Neural cell (in vitro differentiated cells): ENCODE measurements around the gene IL19. TPM values are rescaled to one million over a fixed set of nuclear protein-coding genes. Genes with fewer than 3 reads are reported as not detected.

Experiments used
- H2AFZ ChIP-seq: fragments of 200-600, 300-800 bp; sonication (generic), shearing (Covaris generic); 2 replicates; pipeline ENCODE4 v1.6.0; 2014; ENCODE audit warnings: low read depth, mild to moderate bottlenecking, antibody characterized with exemption, low read length, moderate library complexity
- H3F3A ChIP-seq: fragments of 200-600 bp; shearing (Covaris generic); 2 replicates; pipeline ENCODE4 v1.6.1; 2016; ENCODE audit warnings: mild to moderate bottlenecking, moderate library complexity, mixed read lengths, antibody characterized with exemption, low read length; ENCODE audit not compliant: insufficient read depth, poor library complexity, severe bottlenecking
- H3K27ac ChIP-seq: fragments of 200-600, 300-800 bp; sonication (generic), shearing (Covaris generic); 2 replicates; pipeline ENCODE4 v1.5.1; 2014; ENCODE audit warnings: mild to moderate bottlenecking, low read length, moderate library complexity
- H3K27me3 ChIP-seq: fragments of 300-800, 200-600 bp; sonication (generic), shearing (Covaris generic); 2 replicates; pipeline ENCODE4 v1.6.0; 2014; ENCODE audit warnings: mild to moderate bottlenecking, low read depth, low read length, moderate library complexity; ENCODE audit not compliant: insufficient read depth
- H3K36me3 ChIP-seq: fragments of 300-800, 200-600 bp; sonication (generic), shearing (Covaris generic); 2 replicates; pipeline ENCODE4 v1.5.1; 2014; ENCODE audit warnings: mild to moderate bottlenecking, antibody characterized with exemption, low read length, moderate library complexity; ENCODE audit not compliant: insufficient read depth
- H3K4me2 ChIP-seq: fragments of 300-800, 200-600 bp; sonication (generic), shearing (Covaris generic); 2 replicates; pipeline ENCODE4 v1.6.0; 2014; ENCODE audit warnings: mild to moderate bottlenecking, low read length
- H3K4me3 ChIP-seq: fragments of 300-800, 200-600 bp; sonication (generic), shearing (Covaris generic); 2 replicates; pipeline ENCODE4 v1.5.1; 2014; ENCODE audit warnings: mild to moderate bottlenecking, low read length, moderate library complexity
- H3K79me2 ChIP-seq: fragments of 200-600 bp; shearing (Covaris generic); replicated peaks from 2 replicates; pipeline ENCODE4 v1.6.0; 2014; ENCODE audit warnings: mild to moderate bottlenecking, low read length, moderate library complexity; ENCODE audit not compliant: insufficient read depth
- H3K9ac ChIP-seq: fragments of 300-800, 200-600 bp; sonication (generic), shearing (Covaris generic); 2 replicates; pipeline ENCODE4 v1.6.1; 2016; ENCODE audit warnings: mild to moderate bottlenecking, low read length, mixed read lengths
- H3K9me2 ChIP-seq: fragments of 200-600 bp; shearing (Covaris generic); 2 replicates; pipeline ENCODE4 v1.6.1; 2016; ENCODE audit warnings: mild to moderate bottlenecking, low read length, mixed read lengths; ENCODE audit not compliant: insufficient read depth
- H3K9me3 ChIP-seq: fragments of 200-600, 300-800 bp; sonication (generic), shearing (Covaris generic); 2 replicates; pipeline ENCODE4 v1.6.1; 2016; ENCODE audit warnings: mild to moderate bottlenecking, mixed run types, low read length, moderate library complexity, mixed read lengths
- H4K20me1 ChIP-seq: fragments of 200-600 bp; shearing (Covaris generic); 2 replicates; pipeline ENCODE4 v1.6.1; 2016; ENCODE audit warnings: mild to moderate bottlenecking, mixed run types; ENCODE audit not compliant: insufficient read depth
- CTCF ChIP-seq: fragments of 450-650 bp; IDR thresholded peaks from 2 replicates; pipeline ENCODE4 v1.5.1; 2014; ENCODE audit warnings: antibody characterized with exemption, mild to moderate bottlenecking, moderate library complexity; ENCODE audit not compliant: poor library complexity, severe bottlenecking
- EZH2 ChIP-seq: fragments of 200-600, 300-800 bp; shearing (Covaris generic), sonication (generic); IDR thresholded peaks from 2 replicates; pipeline ENCODE4 v1.6.1; 2014; ENCODE audit warnings: antibody characterized with exemption, low read length, borderline replicate concordance, mild to moderate bottlenecking; ENCODE audit not compliant: insufficient read depth, poor library complexity, severe bottlenecking
- MXI1 ChIP-seq: fragments of 450-650 bp; conservative IDR thresholded peaks from 2 replicates; pipeline ENCODE4 v1.6.1; 2014; ENCODE audit warnings: antibody characterized with exemption, mild to moderate bottlenecking; ENCODE audit not compliant: poor library complexity, severe bottlenecking
- POLR2AphosphoS5 ChIP-seq: IDR thresholded peaks from 2 replicates; pipeline ENCODE4 v1.6.1; 2012
- RAD21 ChIP-seq: fragments of 450-650 bp; conservative IDR thresholded peaks from 2 replicates; pipeline ENCODE4 v1.6.1; 2014; ENCODE audit warnings: antibody characterized with exemption, mild to moderate bottlenecking, moderate library complexity
- REST ChIP-seq: IDR thresholded peaks from 2 replicates; pipeline ENCODE4 v1.6.1; 2012; ENCODE audit warnings: borderline replicate concordance
- SMC3 ChIP-seq: fragments of 450-650 bp; conservative IDR thresholded peaks from 2 replicates; pipeline ENCODE4 v1.6.1; 2014; ENCODE audit warnings: antibody characterized with exemption, mild to moderate bottlenecking, moderate library complexity; ENCODE audit not compliant: poor library complexity
- TAF1 ChIP-seq: IDR thresholded peaks from 2 replicates; pipeline ENCODE4 v1.6.1; 2012; ENCODE audit warnings: low read depth
- polyA plus RNA-seq: library from polyadenylated mRNA; depleted of rRNA; stranded (reverse); fragments of >200 nt; gene quantifications from 2 replicates; pipeline ENCODE4 v1.2.3, GENCODE V29; 2014

IL19 gene
- polyA plus RNA-seq, 1 donor from 2014 or later: not detected

- H3K27me3 ChIP-seq: no peaks in the 10 kb centered on the region
- H3K79me2 ChIP-seq: peaks cover 4% of the 10 kb centered on the region
- no peaks in the 10 kb centered on the region for H4K20me1 ChIP-seq
- H3K4me3 ChIP-seq: no peak overlapping the region
- no peak for TF ChIP-seq TAF1
- no peak for TF ChIP-seq REST
- no peak for TF ChIP-seq SMC3
- no peak for TF ChIP-seq CTCF
- TF ChIP-seq POLR2AphosphoS5: no peak
- no peak overlapping the region for H3K9ac ChIP-seq
- H3K9me2 ChIP-seq: no peaks in the 10 kb centered on the region
- no peaks in the 10 kb centered on the region for H3K36me3 ChIP-seq
- no peak overlapping the region for H2AFZ ChIP-seq
- no peak overlapping the region for H3K27ac ChIP-seq
- H3K9me3 ChIP-seq: no peaks in the 10 kb centered on the region
- H3F3A ChIP-seq: no peaks in the 10 kb centered on the region
- H3K4me2 ChIP-seq: no peak overlapping the region
These were observed 42.4 kb upstream of the IL19 start for GRCh38 chr1:206727981-206728696.

GRCh38 chr1:206728697-206728987, 41.9 kb upstream of the IL19 start:
- H3K9me3 ChIP-seq: no peaks in the 10 kb centered on the region
- no peaks in the 10 kb centered on the region for H3K27me3 ChIP-seq
- H3K9ac ChIP-seq: no peak overlapping the region
- no peak for TF ChIP-seq POLR2AphosphoS5
- no peak for TF ChIP-seq CTCF
- TF ChIP-seq RAD21: no peak
- peaks cover 4% of the 10 kb centered on the region for H3K79me2 ChIP-seq
- H4K20me1 ChIP-seq: no peaks in the 10 kb centered on the region
- H3K36me3 ChIP-seq: no peaks in the 10 kb centered on the region
- no peaks in the 10 kb centered on the region for H3K9me2 ChIP-seq
- no peaks in the 10 kb centered on the region for H3F3A ChIP-seq
- H3K4me3 ChIP-seq: no peak overlapping the region
- no peak overlapping the region for H3K27ac ChIP-seq
- no peak overlapping the region for H2AFZ ChIP-seq
- no peak overlapping the region for H3K4me2 ChIP-seq

GRCh38 chr1:206729050-206729449, 41.5 kb upstream of the IL19 start:
- Histone ChIP-seq H4K20me1 (no peaks in the 10 kb centered on the region), H3K4me2 (no peak overlapping the region)
- TF ChIP-seq REST (no peak), TAF1 (no peak), POLR2AphosphoS5 (no peak), RAD21 (no peak), EZH2 (no peak), CTCF (no peak), MXI1 (no peak)

More at GRCh38 chr1:206729050-206729449, 41.5 kb upstream of the IL19 start:
- no peak overlapping the region for H2AFZ ChIP-seq
- H3K36me3 ChIP-seq: no peaks in the 10 kb centered on the region
- no peak overlapping the region for H3K9ac ChIP-seq
- H3K27me3 ChIP-seq: no peaks in the 10 kb centered on the region
- H3K9me2 ChIP-seq: no peaks in the 10 kb centered on the region
- no peaks in the 10 kb centered on the region for H3K9me3 ChIP-seq
- no peak overlapping the region for H3K27ac ChIP-seq
- H3K79me2 ChIP-seq: peaks cover 4% of the 10 kb centered on the region
- no peak overlapping the region for H3K4me3 ChIP-seq
- H3F3A ChIP-seq: no peaks in the 10 kb centered on the region
